HL-60 (cell line): ENCODE results near the gene AMELX.

ENCODE experiments used
- POLR2AphosphoS5 ChIP-seq: IDR thresholded peaks from 2 replicates; pipeline ENCODE4 v1.6.1; 2012; ENCODE audit warnings: low read depth
- TF ChIP-seq, protein P1 (sequence below): IDR thresholded peaks from 2 replicates; pipeline ENCODE4 v1.6.1; 2012; ENCODE audit warnings: low read depth; ENCODE audit not compliant: insufficient replicate concordance
- TF ChIP-seq, protein P2 (sequence below): IDR thresholded peaks from one replicate; pipeline ENCODE4 v1.5.1; 2011; ENCODE audit warnings: low read length, control low read depth, inconsistent platforms; ENCODE audit not compliant: insufficient read depth

DNA sequence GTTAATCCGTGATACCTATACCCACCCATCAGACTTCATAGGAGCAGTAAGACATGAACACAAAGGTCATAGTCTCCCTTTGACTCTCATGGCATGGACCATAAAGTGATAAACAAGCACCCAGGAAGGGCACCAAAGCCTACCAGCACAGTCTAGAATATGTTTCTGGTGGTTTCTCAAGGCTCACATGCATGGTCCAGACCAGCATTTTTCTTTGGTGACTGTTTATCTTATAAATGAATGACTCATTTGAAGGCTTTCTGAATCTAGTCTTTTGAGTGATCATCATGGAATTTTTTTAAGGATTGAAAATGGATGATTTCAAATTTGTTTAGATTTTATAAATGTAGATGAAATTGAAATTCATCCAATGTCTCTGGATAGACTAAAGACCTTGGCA is 32.0 kb upstream of the AMELX start:
- TF ChIP-seq, protein P1, sequence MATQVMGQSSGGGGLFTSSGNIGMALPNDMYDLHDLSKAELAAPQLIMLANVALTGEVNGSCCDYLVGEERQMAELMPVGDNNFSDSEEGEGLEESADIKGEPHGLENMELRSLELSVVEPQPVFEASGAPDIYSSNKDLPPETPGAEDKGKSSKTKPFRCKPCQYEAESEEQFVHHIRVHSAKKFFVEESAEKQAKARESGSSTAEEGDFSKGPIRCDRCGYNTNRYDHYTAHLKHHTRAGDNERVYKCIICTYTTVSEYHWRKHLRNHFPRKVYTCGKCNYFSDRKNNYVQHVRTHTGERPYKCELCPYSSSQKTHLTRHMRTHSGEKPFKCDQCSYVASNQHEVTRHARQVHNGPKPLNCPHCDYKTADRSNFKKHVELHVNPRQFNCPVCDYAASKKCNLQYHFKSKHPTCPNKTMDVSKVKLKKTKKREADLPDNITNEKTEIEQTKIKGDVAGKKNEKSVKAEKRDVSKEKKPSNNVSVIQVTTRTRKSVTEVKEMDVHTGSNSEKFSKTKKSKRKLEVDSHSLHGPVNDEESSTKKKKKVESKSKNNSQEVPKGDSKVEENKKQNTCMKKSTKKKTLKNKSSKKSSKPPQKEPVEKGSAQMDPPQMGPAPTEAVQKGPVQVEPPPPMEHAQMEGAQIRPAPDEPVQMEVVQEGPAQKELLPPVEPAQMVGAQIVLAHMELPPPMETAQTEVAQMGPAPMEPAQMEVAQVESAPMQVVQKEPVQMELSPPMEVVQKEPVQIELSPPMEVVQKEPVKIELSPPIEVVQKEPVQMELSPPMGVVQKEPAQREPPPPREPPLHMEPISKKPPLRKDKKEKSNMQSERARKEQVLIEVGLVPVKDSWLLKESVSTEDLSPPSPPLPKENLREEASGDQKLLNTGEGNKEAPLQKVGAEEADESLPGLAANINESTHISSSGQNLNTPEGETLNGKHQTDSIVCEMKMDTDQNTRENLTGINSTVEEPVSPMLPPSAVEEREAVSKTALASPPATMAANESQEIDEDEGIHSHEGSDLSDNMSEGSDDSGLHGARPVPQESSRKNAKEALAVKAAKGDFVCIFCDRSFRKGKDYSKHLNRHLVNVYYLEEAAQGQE = no peak
- TF ChIP-seq, protein P2, sequence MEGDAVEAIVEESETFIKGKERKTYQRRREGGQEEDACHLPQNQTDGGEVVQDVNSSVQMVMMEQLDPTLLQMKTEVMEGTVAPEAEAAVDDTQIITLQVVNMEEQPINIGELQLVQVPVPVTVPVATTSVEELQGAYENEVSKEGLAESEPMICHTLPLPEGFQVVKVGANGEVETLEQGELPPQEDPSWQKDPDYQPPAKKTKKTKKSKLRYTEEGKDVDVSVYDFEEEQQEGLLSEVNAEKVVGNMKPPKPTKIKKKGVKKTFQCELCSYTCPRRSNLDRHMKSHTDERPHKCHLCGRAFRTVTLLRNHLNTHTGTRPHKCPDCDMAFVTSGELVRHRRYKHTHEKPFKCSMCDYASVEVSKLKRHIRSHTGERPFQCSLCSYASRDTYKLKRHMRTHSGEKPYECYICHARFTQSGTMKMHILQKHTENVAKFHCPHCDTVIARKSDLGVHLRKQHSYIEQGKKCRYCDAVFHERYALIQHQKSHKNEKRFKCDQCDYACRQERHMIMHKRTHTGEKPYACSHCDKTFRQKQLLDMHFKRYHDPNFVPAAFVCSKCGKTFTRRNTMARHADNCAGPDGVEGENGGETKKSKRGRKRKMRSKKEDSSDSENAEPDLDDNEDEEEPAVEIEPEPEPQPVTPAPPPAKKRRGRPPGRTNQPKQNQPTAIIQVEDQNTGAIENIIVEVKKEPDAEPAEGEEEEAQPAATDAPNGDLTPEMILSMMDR = no peak
- no peak for TF ChIP-seq POLR2AphosphoS5
